Activated CD4-positive, alpha-beta T cell treated with anti-CD3 and anti-CD28 coated beads, Interleukin-2, Interleukin-4, amounts not matched to agents 100 ng/mL and 50 ng/mL, durations not matched to agents 16 hours and 8 hours (primary cell): ENCODE results near the gene KIRREL2.
A peak's percentile ranks its signal among the peaks of the same experiment; 100 is the strongest.
"Not testable (repeated sequence)": the region's sequence is repeated elsewhere in the genome, so short reads cannot be mapped to it uniquely, and the experiment has no call there.

Experiments used
- DNase-seq: peaks from one replicate; pipeline ENCODE4 v3.0.0-alpha.2; 2020; ENCODE audit warnings: low spot score

Gene KIRREL2

GRCh38 chr19:35870124-35870736 is 13.5 kb downstream of the KIRREL2 start:
- peak; percentile 70 for DNase-seq

GRCh38 chr19:35870798-35871197 is 14.1 kb downstream of the KIRREL2 start:
- no peak for DNase-seq

GRCh38 chr19:35871611-35872010 is 14.9 kb downstream of the KIRREL2 start:
- DNase-seq: no peak

DNA sequence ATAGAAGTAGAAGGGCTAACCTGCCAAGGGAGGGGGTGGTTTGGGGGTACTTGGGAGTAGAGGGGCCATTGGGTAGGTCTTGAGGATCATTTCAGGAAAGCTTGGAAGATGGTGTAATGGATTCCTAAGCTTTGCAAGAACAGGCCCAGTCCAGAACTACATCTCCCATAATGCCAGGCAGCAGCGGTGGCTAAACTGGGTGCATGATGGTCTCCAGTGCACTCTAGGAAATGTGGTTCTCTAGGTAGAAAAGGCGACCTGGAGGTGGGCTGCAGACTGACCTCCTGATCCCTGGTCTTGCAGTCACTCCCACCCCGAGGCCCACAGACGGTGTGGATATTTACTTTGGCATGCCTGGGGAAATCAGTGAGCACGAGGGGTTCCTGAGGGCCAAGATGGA is 15.5 kb downstream of the KIRREL2 start:
- no peak for DNase-seq

GRCh38 chr19:35874392-35874930 is 17.8 kb downstream of the KIRREL2 start:
- no peak for DNase-seq

- DNase-seq: no peak
These were observed 22.4 kb downstream of the KIRREL2 start for GRCh38 chr19:35879068-35879467.

GRCh38 chr19:35879770-35880317 is 23.1 kb downstream of the KIRREL2 start:
- DNase-seq: peak; percentile 78

GRCh38 chr19:35882114-35882832 is 25.6 kb downstream of the KIRREL2 start:
- peak; percentile 67 for DNase-seq

DNA sequence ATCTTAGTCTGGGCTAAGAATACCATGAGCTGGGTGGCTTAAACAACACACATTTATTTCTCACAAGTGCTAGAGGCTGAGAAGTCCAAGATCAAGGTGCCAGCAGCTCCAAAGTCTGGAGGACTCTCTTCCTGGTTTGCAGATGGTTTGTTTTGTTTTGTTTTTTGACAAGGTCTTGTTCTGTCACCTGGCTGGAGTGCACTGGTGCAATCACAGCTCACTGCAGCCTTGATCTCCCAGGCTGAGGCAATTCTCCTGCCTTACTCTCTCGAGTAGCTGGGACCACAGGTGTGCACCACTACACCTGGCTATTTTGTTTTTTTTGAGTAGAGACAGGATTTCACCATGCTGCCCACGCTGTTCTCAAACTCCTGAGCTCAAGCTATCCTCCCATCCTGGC is 27.2 kb downstream of the KIRREL2 start:
- no peak for DNase-seq

- no peak for DNase-seq
These were observed 28.6 kb downstream of the KIRREL2 start for GRCh38 chr19:35885225-35885738.

DNA sequence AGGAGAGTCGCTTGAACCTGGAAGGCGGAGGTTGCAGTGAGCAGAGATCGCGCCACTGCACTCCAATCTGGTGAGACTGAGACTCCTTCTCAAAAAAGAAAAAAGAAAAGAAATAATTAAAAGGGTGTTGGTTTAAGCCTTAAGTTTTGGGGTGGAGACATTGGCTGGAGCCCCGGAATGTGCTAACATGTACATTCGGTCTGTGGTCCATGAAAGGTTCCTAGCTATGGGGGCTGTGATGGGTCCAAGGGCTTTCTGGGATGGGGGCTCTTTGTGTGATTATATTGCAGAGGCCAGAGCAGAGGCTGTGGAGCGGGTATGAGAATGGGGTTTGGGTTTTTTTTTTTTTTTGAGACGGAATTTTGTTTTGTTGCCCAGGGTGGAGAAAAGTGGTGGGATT is 29.2 kb downstream of the KIRREL2 start:
- DNase-seq: no peak

DNA sequence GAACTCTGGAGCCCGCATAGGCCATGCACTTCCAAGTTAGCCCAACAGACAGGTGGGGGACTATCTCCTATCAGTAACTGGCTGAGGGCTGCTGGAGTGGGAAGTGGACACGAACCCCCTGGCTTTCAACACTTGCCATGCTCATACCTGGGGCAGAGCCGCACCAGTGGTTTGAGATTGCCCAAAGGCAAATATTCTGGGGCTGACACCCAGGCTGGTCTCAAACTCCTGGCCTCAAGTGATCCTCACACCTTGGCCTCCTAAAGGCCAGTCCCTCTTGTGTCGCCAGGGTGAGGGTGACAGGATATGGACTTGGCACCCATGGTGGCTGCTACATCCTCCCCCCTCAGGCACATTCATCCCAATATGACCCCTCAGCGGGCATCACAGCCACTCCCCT is 30.5 kb downstream of the KIRREL2 start:
- DNase-seq: no peak

DNA sequence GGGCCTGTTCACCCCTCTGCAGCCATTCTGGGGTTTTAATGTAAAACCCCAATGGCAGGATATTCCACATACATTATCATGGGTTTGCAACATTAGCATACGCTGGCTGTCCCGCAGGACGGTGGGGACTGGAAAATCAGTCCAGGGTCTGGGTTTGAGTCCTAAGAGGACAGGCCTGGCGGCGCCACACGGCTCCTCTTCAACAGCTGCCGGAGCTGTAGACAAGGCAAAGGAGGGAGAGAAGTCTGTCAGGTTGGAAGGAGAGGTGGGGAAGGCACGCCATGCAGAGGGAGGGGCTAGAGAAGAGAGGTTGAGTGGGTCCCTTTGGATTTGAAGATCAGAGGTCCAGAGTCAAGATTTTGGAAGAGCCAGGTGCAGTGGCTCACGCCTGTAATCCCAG is 31.7 kb downstream of the KIRREL2 start:
- no peak for DNase-seq

DNA sequence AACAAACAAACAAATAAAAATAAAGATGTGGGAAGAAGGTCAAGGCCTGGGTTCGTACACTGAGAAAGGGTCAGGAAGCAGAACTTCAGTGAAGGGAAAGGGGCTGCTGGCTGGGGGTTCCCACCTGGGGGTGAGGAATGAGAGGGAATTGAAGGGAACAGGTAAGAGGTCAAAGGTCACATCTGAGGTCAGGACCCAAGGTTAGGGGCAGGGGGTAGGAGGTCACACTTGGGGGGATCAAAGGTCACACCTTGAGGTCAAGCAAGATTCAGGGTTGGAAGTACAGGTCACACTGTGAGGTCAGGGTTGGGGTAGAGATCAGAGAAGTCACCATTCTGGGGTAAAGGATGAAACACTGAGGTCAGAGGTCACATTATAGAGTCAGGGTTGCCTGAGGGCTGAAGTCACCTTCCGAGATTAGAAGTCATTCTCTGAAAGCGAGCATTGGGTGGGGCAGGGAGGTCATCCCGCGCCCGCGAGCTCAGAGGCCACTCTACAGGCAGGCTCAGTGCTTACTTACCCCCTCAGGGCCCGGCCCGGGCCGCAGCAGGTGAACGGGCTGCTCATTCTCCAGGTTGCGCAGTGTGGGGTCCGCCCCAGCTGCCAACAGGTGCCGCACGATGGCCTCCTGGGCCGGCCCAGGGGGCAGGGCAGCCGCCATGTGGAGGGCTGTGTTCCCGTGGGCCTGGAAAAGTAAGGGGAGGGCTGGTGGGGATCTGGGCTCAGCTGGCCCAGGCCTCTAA is 32.8 kb downstream of the KIRREL2 start:
- DNase-seq: no peak

- DNase-seq: no peak
These were observed 33.5 kb downstream of the KIRREL2 start for GRCh38 chr19:35890113-35890650.

- DNase-seq: not testable (repeated sequence)
These were observed 35.1 kb downstream of the KIRREL2 start for GRCh38 chr19:35891819-35892218.

- DNase-seq: no peak
These were observed 37.6 kb downstream of the KIRREL2 start for GRCh38 chr19:35894342-35894741.

DNA sequence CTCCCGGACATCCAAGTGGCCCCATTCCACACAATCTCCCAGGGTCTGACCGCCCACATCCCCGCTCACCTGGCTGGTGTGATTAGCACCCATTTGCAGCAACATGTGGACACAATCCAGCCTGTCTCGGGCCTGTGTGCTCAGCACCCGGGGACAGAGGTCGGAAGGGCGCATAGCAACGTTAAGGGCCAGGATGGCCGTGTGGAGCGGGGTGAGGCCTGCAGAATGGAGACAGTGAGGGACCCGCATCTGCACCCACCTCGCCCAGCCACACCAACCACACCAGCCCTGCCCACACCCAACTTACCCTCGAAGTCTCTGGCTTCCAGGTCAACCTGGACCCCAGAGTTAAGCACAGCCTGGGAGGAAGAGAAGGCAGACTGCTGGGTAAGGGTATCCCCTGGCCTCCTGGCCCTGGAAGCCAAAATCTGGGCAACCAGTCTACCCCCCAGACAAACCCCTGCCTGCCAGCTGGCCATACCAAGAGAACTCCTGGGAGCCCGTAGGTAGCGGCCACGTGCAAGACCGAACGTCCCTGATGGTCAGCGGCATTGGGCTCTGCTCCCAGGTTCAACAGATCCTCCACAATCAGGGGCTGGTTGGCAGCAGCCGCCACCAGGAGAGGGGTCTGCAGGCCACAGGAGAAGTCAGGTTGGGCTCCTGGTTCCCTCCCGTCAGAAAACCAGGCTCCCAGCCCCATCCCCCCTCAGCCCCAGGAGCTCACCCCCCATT is 39.4 kb downstream of the KIRREL2 start:
- no peak for DNase-seq

DNA sequence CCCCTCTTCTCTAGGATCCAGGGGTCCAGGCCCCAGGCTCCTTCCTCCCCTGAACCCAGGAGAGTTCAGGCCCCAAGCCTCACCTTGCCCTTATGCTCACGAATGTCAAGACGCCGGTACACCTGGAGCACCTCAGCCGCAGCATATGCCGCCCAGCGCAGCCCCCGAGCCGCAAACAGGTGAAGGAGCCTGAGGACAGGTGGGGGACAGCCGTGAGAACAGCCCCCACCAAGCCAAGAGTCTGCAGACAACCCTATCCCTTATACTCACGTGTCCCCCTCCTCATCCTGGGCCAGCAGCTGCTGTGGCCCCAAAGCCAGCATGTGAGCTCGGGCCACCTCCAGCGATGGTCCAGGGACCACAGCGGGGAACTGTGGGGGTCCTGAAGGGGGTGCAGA is 39.9 kb downstream of the KIRREL2 start:
- DNase-seq: no peak

DNA sequence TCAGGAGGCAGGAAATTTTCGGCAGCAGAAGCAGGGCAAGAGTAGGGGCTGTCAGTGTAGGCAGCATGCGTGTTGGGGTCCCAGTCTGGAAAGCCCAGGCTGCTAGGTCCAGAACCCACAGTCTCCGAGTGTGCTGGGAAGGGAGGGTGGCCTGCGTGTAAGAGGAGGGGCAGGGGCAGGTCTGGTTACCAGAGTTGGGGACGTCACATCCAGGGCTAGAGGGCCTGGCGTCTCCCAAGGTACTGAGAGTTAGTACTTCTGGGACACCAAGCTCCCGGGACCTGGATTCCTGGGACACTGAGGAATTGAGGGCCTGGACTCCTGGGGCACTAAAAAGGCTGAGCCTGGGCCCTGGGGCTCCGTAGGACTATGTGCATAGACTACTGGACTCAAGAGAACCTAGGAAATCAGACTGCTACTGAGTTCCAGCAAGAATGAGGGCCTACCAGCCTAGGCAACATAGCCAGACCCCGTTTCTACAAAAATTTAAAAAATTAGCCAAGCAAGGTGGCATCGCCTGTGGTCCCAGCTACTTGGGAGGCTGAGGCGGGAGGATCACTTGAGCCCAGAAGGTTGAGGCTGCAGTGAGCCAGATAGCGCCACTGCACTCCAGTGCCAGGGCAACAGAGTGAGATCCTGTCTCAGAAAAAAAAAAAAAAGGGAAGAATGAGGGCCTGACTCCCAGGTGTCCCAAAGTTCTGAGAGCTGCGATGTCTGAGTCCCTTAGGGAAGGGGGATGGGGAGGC is 41.2 kb downstream of the KIRREL2 start:
- no peak for DNase-seq

DNA sequence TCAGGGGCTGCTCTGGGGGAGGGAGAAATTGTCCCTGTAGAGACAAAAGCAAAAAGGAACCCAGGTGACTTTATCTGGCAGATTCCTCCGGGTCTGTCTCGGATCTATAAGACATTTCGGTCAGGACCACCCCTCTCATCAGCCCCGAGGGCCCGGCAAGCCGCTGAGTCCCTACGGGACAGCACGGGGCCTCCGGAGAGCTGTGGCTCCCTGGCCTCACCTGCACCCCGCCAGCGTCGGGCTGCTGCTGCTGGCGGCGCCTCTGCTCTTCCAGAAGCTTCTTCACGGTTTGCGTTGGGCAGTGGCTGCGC is 41.7 kb downstream of the KIRREL2 start:
- DNase-seq: no peak
